SHP77 (cell line): ENCODE results near the gene ASB3.
"Not testable (repeated sequence)": the region's sequence is repeated elsewhere in the genome, so short reads cannot be mapped to it uniquely, and the experiment has no call there.

Experiments used
- DNase-seq, 2 experiments: peaks; one replicate each; lab custom pipeline; 2025; lab: John Stamatoyannopoulos, UW

ASB3 gene

GRCh38 chr2:53729143-53729762 lies 57.5 kb downstream of the ASB3 start:
- DNase-seq = no peak

GRCh38 chr2:53727921-53728320 lies 58.8 kb downstream of the ASB3 start:
- no peak for DNase-seq

GRCh38 chr2:53725662-53726061 lies 61.1 kb downstream of the ASB3 start:
- no peak for DNase-seq

- DNase-seq = no peak
These were observed 62.2 kb downstream of the ASB3 start for GRCh38 chr2:53724536-53724935.

- not testable (repeated sequence) for DNase-seq
These were observed 65.8 kb downstream of the ASB3 start for GRCh38 chr2:53720944-53721343.

GRCh38 chr2:53715568-53715967 lies 71.2 kb downstream of the ASB3 start:
- peak in 1 of 2 experiments; percentile 4 for DNase-seq

- DNase-seq = no peak
These were observed 75.4 kb downstream of the ASB3 start for GRCh38 chr2:53711271-53711780.

GRCh38 chr2:53708988-53709387 lies 77.8 kb downstream of the ASB3 start:
- no peak for DNase-seq

- no peak for DNase-seq
These were observed 85.5 kb downstream of the ASB3 start for GRCh38 chr2:53701221-53701620.

- DNase-seq = no peak
These were observed 89.1 kb downstream of the ASB3 start for GRCh38 chr2:53697686-53698085.

GRCh38 chr2:53697092-53697491 lies 89.7 kb downstream of the ASB3 start:
- no peak for DNase-seq

GRCh38 chr2:53695575-53695974 lies 91.2 kb downstream of the ASB3 start:
- DNase-seq = no peak

- no peak for DNase-seq
These were observed 92.5 kb downstream of the ASB3 start for GRCh38 chr2:53694096-53694771.

GRCh38 chr2:53690876-53691275 lies 95.9 kb downstream of the ASB3 start:
- DNase-seq = no peak

- no peak for DNase-seq
These were observed 113.8 kb downstream of the ASB3 start for GRCh38 chr2:53672881-53673522.

- peak in 1 of 2 experiments; percentile 3 for DNase-seq
These were observed 116.4 kb downstream of the ASB3 start for GRCh38 chr2:53670331-53670730.

GRCh38 chr2:53668624-53669026 lies 118.1 kb downstream of the ASB3 start:
- DNase-seq = peak; percentile 54 to 59

- not testable (repeated sequence) for DNase-seq
These were observed 119.6 kb downstream of the ASB3 start for GRCh38 chr2:53667130-53667529.

- no peak for DNase-seq
These were observed 125.9 kb downstream of the ASB3 start for GRCh38 chr2:53660886-53661285.

- not testable (repeated sequence) for DNase-seq
These were observed 128.3 kb downstream of the ASB3 start for GRCh38 chr2:53658474-53658873.

- no peak for DNase-seq
These were observed 131.5 kb downstream of the ASB3 start for GRCh38 chr2:53655256-53655655.

- no peak for DNase-seq
These were observed 132.4 kb downstream of the ASB3 start for GRCh38 chr2:53654396-53654795.

GRCh38 chr2:53652131-53652530 lies 134.6 kb downstream of the ASB3 start:
- DNase-seq = no peak
